Skeletal muscle satellite cell (primary cell): Measurements from ENCODE around the gene ZCRB1.

Source experiments
- H3K27me3 ChIP-seq: 2 replicates; pipeline ENCODE4 v1.7.0; 2013; ENCODE audit warnings: low read length; ENCODE audit not compliant: control insufficient read depth, insufficient read depth
- H3K36me3 ChIP-seq: 2 replicates; pipeline ENCODE4 v1.7.0; 2013; ENCODE audit warnings: mild to moderate bottlenecking, control low read depth, low read length; ENCODE audit not compliant: insufficient read depth
- H3K4me1 ChIP-seq: 2 replicates; pipeline ENCODE4 v1.7.0; 2013; ENCODE audit warnings: low read length; ENCODE audit not compliant: control insufficient read depth, insufficient read depth
- H3K4me2 ChIP-seq: 2 replicates; pipeline ENCODE4 v1.7.0; 2013; ENCODE audit warnings: mild to moderate bottlenecking, low read length
- H3K4me3 ChIP-seq: 2 replicates; pipeline ENCODE4 v1.7.0; 2013; ENCODE audit warnings: low read length
- H3K9ac ChIP-seq: 2 replicates; pipeline ENCODE4 v1.7.0; 2013; ENCODE audit warnings: mild to moderate bottlenecking, low read depth, low read length, moderate library complexity
- H3K9me3 ChIP-seq: replicated peaks from 2 replicates; pipeline ENCODE4 v1.7.0; 2013; ENCODE audit warnings: mild to moderate bottlenecking, control low read depth, low read length

ZCRB1 gene

GRCh38 chr12:42286741-42287140 is 39.2 kb downstream of the ZCRB1 start:
- Histone ChIP-seq H3K9ac (no peak overlapping the region), H3K27me3 (peaks cover 8% of the 10 kb centered on the region), H3K36me3 (no peaks in the 10 kb centered on the region), H3K4me1 (no peaks in the 10 kb centered on the region), H3K9me3 (no peaks in the 10 kb centered on the region), H3K4me3 (no peak overlapping the region), H3K4me2 (no peak overlapping the region)

GRCh38 chr12:42285431-42285830 is 40.5 kb downstream of the ZCRB1 start:
- Histone ChIP-seq H3K9me3 (no peaks in the 10 kb centered on the region), H3K4me3 (no peak overlapping the region)

GRCh38 chr12:42284876-42285275 is 41.0 kb downstream of the ZCRB1 start:
- no peaks in the 10 kb centered on the region for H3K4me1 ChIP-seq
- H3K36me3 ChIP-seq: no peaks in the 10 kb centered on the region
- H3K4me3 ChIP-seq: no peak overlapping the region
- H3K27me3 ChIP-seq: peaks cover 8% of the 10 kb centered on the region
- no peak overlapping the region for H3K9ac ChIP-seq
- H3K9me3 ChIP-seq: no peaks in the 10 kb centered on the region
- no peak overlapping the region for H3K4me2 ChIP-seq

More at GRCh38 chr12:42285431-42285830, 40.5 kb downstream of the ZCRB1 start:
- peaks cover 8% of the 10 kb centered on the region for H3K27me3 ChIP-seq
- no peaks in the 10 kb centered on the region for H3K4me1 ChIP-seq
- H3K36me3 ChIP-seq: no peaks in the 10 kb centered on the region
- no peak overlapping the region for H3K4me2 ChIP-seq
- no peak overlapping the region for H3K9ac ChIP-seq

- peaks cover 8% of the 10 kb centered on the region for H3K27me3 ChIP-seq
- no peak overlapping the region for H3K4me3 ChIP-seq
- no peaks in the 10 kb centered on the region for H3K36me3 ChIP-seq
- H3K4me1 ChIP-seq: no peaks in the 10 kb centered on the region
- H3K4me2 ChIP-seq: no peak overlapping the region
- no peak overlapping the region for H3K9ac ChIP-seq
- H3K9me3 ChIP-seq: no peaks in the 10 kb centered on the region
Observed at GRCh38 chr12:42284157-42284556, 41.7 kb downstream of the ZCRB1 start.

GRCh38 chr12:42283739-42284138 is 42.2 kb downstream of the ZCRB1 start:
- Histone ChIP-seq H3K4me2 (no peak overlapping the region), H3K9ac (no peak overlapping the region), H3K27me3 (peaks cover 8% of the 10 kb centered on the region), H3K4me1 (no peaks in the 10 kb centered on the region), H3K9me3 (no peaks in the 10 kb centered on the region), H3K36me3 (no peaks in the 10 kb centered on the region), H3K4me3 (no peak overlapping the region)

- no peaks in the 10 kb centered on the region for H3K9me3 ChIP-seq
- no peak overlapping the region for H3K4me2 ChIP-seq
- no peak overlapping the region for H3K4me3 ChIP-seq
- H3K27me3 ChIP-seq: peaks cover 12% of the 10 kb centered on the region
- no peaks in the 10 kb centered on the region for H3K36me3 ChIP-seq
- H3K9ac ChIP-seq: no peak overlapping the region
- no peaks in the 10 kb centered on the region for H3K4me1 ChIP-seq
Observed at GRCh38 chr12:42282294-42282693, 43.6 kb downstream of the ZCRB1 start.

GRCh38 chr12:42281844-42282243 is 44.0 kb downstream of the ZCRB1 start:
- Histone ChIP-seq H3K4me3 (no peak overlapping the region), H3K9ac (no peak overlapping the region), H3K36me3 (no peaks in the 10 kb centered on the region), H3K9me3 (no peaks in the 10 kb centered on the region), H3K4me2 (no peak overlapping the region), H3K4me1 (no peaks in the 10 kb centered on the region), H3K27me3 (peaks cover 16% of the 10 kb centered on the region)

GRCh38 chr12:42281278-42281677 is 44.6 kb downstream of the ZCRB1 start:
- no peaks in the 10 kb centered on the region for H3K4me1 ChIP-seq
- H3K27me3 ChIP-seq: peaks cover 16% of the 10 kb centered on the region
- H3K9ac ChIP-seq: no peak overlapping the region
- H3K4me2 ChIP-seq: no peak overlapping the region
- no peaks in the 10 kb centered on the region for H3K36me3 ChIP-seq
- H3K9me3 ChIP-seq: no peaks in the 10 kb centered on the region
- no peak overlapping the region for H3K4me3 ChIP-seq

GRCh38 chr12:42278128-42278510 is 47.8 kb downstream of the ZCRB1 start:
- Histone ChIP-seq H3K4me3 (no peak overlapping the region), H3K4me1 (no peaks in the 10 kb centered on the region), H3K36me3 (no peaks in the 10 kb centered on the region), H3K27me3 (peaks cover 16% of the 10 kb centered on the region), H3K4me2 (no peak overlapping the region), H3K9me3 (no peaks in the 10 kb centered on the region), H3K9ac (no peak overlapping the region)

- H3K4me1 ChIP-seq: no peaks in the 10 kb centered on the region
Observed at GRCh38 chr12:42277396-42278127, 48.3 kb downstream of the ZCRB1 start.

GRCh38 chr12:42275499-42275898 is 50.4 kb downstream of the ZCRB1 start:
- Histone ChIP-seq H3K4me1 (no peaks in the 10 kb centered on the region), H3K9ac (no peak overlapping the region), H3K4me2 (no peak overlapping the region), H3K36me3 (no peaks in the 10 kb centered on the region), H3K4me3 (no peak overlapping the region), H3K27me3 (peaks cover 8% of the 10 kb centered on the region), H3K9me3 (no peaks in the 10 kb centered on the region)

More at GRCh38 chr12:42277396-42278127, 48.3 kb downstream of the ZCRB1 start:
- Histone ChIP-seq H3K9me3 (no peaks in the 10 kb centered on the region), H3K27me3 (peaks cover 16% of the 10 kb centered on the region), H3K36me3 (no peaks in the 10 kb centered on the region), H3K4me2 (no peak overlapping the region), H3K9ac (no peak overlapping the region), H3K4me3 (no peak overlapping the region)

- no peak overlapping the region for H3K9ac ChIP-seq
- H3K9me3 ChIP-seq: no peaks in the 10 kb centered on the region
- peaks cover 8% of the 10 kb centered on the region for H3K27me3 ChIP-seq
Observed at GRCh38 chr12:42273706-42274105, 52.2 kb downstream of the ZCRB1 start.

More at GRCh38 chr12:42273706-42274105, 52.2 kb downstream of the ZCRB1 start:
- Histone ChIP-seq H3K4me3 (no peak overlapping the region), H3K36me3 (no peaks in the 10 kb centered on the region), H3K4me1 (no peaks in the 10 kb centered on the region), H3K4me2 (no peak overlapping the region)
